Adrenal gland (tissue), 5 donors: ENCODE measurements around the gene PCDHA2.

Source experiments
- POLR2A ChIP-seq, 2 donors: fragments of 450-650 bp; IDR thresholded peaks; one replicate each; pipeline ENCODE4 v1.6.1; 2017; ENCODE audit warnings: antibody characterized with exemption in 2 of 2, mild to moderate bottlenecking in 2 of 2, moderate library complexity in 1 of 2
- TF ChIP-seq, protein P1 (sequence below), 6 experiments: fragments of 450-650 bp in 4 of 6; fragments of 200-600 bp in 2 of 6; sonication (generic) in 1 of 6; IDR thresholded peaks; 1 replicate in 5 of 6; 2 replicates in 1 of 6; pipeline versions ENCODE4 v1.5.1 to v1.8.0; 2016 to 2021; ENCODE audit warnings: antibody characterized with exemption in 6 of 6, mild to moderate bottlenecking in 2 of 6, moderate library complexity in 1 of 6
- donor health status: DM: no; HTN: no; CAD: no.

DNA sequence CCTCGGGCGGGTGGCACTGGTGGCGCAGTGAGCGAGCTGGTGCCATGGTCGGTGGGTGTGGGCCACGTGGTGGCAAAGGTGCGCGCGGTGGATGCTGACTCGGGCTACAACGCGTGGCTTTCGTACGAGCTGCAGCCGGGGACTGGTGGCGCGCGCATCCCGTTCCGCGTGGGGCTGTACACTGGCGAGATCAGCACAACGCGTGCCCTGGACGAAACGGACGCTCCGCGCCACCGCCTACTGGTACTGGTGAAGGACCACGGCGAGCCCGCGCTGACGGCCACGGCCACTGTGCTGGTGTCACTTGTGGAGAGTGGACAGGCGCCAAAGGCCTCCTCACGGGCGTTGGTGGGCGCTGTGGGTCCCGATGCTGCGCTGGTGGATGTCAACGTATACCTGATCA lies 14.2 kb downstream of the PCDHA2 start:
- TF ChIP-seq, protein P1, sequence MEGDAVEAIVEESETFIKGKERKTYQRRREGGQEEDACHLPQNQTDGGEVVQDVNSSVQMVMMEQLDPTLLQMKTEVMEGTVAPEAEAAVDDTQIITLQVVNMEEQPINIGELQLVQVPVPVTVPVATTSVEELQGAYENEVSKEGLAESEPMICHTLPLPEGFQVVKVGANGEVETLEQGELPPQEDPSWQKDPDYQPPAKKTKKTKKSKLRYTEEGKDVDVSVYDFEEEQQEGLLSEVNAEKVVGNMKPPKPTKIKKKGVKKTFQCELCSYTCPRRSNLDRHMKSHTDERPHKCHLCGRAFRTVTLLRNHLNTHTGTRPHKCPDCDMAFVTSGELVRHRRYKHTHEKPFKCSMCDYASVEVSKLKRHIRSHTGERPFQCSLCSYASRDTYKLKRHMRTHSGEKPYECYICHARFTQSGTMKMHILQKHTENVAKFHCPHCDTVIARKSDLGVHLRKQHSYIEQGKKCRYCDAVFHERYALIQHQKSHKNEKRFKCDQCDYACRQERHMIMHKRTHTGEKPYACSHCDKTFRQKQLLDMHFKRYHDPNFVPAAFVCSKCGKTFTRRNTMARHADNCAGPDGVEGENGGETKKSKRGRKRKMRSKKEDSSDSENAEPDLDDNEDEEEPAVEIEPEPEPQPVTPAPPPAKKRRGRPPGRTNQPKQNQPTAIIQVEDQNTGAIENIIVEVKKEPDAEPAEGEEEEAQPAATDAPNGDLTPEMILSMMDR (IDR thresholded peaks at IDR 0.05) = no peak
- TF ChIP-seq POLR2A (IDR thresholded peaks at IDR 0.05) = no peak
